ELR (cell line): ENCODE data around the gene RAB5B.
A peak's percentile ranks its signal among the peaks of the same experiment; 100 is the strongest.

Source experiments
- DNase-seq: peaks from one replicate; pipeline ENCODE4 v3.0.0-alpha.2; 2015; ENCODE audit warnings: low read depth

RAB5B gene

GRCh38 chr12:56020423-56021184 is 46.7 kb downstream of the RAB5B start, which contains the start of gene IKZF4:
IKZF4 (plus strand) TSS chr12:56021043; CDS start chr12:56021494, 451 bp downstream.
- no peak for DNase-seq

- DNase-seq = no peak
Observed at GRCh38 chr12:56021889-56022497, 48.1 kb downstream of the RAB5B start.

- no peak for DNase-seq
Observed at GRCh38 chr12:56028511-56029165, 54.8 kb downstream of the RAB5B start.

- DNase-seq = peak; percentile 18
Observed at GRCh38 chr12:56029166-56029519, 55.3 kb downstream of the RAB5B start.

- DNase-seq = peak; percentile 77
Observed at GRCh38 chr12:56029666-56030293, 55.9 kb downstream of the RAB5B start.

GRCh38 chr12:56031987-56032386 is 58.1 kb downstream of the RAB5B start:
- DNase-seq = no peak

- no peak for DNase-seq
Observed at GRCh38 chr12:56034586-56035332, 60.9 kb downstream of the RAB5B start.

- DNase-seq = no peak
Observed at GRCh38 chr12:56037161-56037560, 63.3 kb downstream of the RAB5B start.

GRCh38 chr12:56038022-56038655 is 64.3 kb downstream of the RAB5B start:
- no peak for DNase-seq

GRCh38 chr12:56040151-56040550 is 66.3 kb downstream of the RAB5B start:
- DNase-seq = peak; percentile 11

- DNase-seq = no peak
Observed at GRCh38 chr12:56040963-56041551, 67.2 kb downstream of the RAB5B start.

- peak; percentile 100 for DNase-seq
Observed at GRCh38 chr12:56041552-56042429, 67.9 kb downstream of the RAB5B start, which contains the start of gene RPS26. RPS26 (plus strand) TSS chr12:56041918; CDS start chr12:56042167, 249 bp downstream.

GRCh38 chr12:56042430-56042813 is 68.5 kb downstream of the RAB5B start:
- DNase-seq = peak; percentile 14

- no peak for DNase-seq
Observed at GRCh38 chr12:56042843-56043242, 69.0 kb downstream of the RAB5B start.
